HCT116 (cell line): ENCODE results near the gene ZNF236.

Experiments used
- EZH2 ChIP-seq: fragments of 200-600 bp; sonication (generic); IDR thresholded peaks from 2 replicates; pipeline ENCODE4 v1.6.1; 2017; ENCODE audit warnings: antibody characterized with exemption, mixed run types
- EZH2phosphoT487 ChIP-seq: fragments of 200-600 bp; IDR thresholded peaks from 2 replicates; pipeline ENCODE4 v1.6.1; 2018; ENCODE audit warnings: antibody characterized with exemption, borderline replicate concordance
- POLR2AphosphoS5 ChIP-seq: IDR thresholded peaks from 2 replicates; pipeline ENCODE4 v1.6.1; 2011; ENCODE audit warnings: mild to moderate bottlenecking, low read depth, low read length, moderate library complexity
- RAD21 ChIP-seq: IDR thresholded peaks from 2 replicates; pipeline ENCODE4 v1.6.1; 2012; ENCODE audit warnings: low read depth, mild to moderate bottlenecking
- REST ChIP-seq: IDR thresholded peaks from 2 replicates; pipeline ENCODE4 v1.6.1; 2012; ENCODE audit warnings: low read depth
- SP1 ChIP-seq: IDR thresholded peaks from 2 replicates; pipeline ENCODE4 v1.6.1; 2012; ENCODE audit warnings: low read depth
- ZNF274 ChIP-seq: fragments of 200-500 bp; sonication (Bioruptor generic); IDR thresholded peaks from 2 replicates; pipeline ENCODE4 v1.6.1; 2014; ENCODE audit warnings: mild to moderate bottlenecking, low read depth, low read length, inconsistent platforms
- TF ChIP-seq, protein P1 (sequence below), 3 experiments: fragments of 200-600 bp in 1 of 3; sonication (generic) in 1 of 3; IDR thresholded peaks in 2 of 3; conservative IDR thresholded peaks in 1 of 3; 2 replicates each; pipeline ENCODE4 v1.5.1; 2012 to 2017; ENCODE audit warnings: low read depth in 2 of 3, low read length in 2 of 3, antibody characterized with exemption in 1 of 3, borderline replicate concordance in 1 of 3, control low read depth in 1 of 3, mild to moderate bottlenecking in 1 of 3, mixed read lengths in 1 of 3, mixed run types in 1 of 3, moderate library complexity in 1 of 3; ENCODE audit not compliant: insufficient read depth in 1 of 3
- TF ChIP-seq, protein P2 (sequence below): IDR thresholded peaks from 2 replicates; pipeline ENCODE4 v1.6.1; 2012

- TF ChIP-seq SP1 (no peak), ZNF274 (no peak), EZH2phosphoT487 (no peak), REST (no peak), RAD21 (no peak), EZH2 (no peak), POLR2AphosphoS5 (no peak)
- TF ChIP-seq, protein P1, sequence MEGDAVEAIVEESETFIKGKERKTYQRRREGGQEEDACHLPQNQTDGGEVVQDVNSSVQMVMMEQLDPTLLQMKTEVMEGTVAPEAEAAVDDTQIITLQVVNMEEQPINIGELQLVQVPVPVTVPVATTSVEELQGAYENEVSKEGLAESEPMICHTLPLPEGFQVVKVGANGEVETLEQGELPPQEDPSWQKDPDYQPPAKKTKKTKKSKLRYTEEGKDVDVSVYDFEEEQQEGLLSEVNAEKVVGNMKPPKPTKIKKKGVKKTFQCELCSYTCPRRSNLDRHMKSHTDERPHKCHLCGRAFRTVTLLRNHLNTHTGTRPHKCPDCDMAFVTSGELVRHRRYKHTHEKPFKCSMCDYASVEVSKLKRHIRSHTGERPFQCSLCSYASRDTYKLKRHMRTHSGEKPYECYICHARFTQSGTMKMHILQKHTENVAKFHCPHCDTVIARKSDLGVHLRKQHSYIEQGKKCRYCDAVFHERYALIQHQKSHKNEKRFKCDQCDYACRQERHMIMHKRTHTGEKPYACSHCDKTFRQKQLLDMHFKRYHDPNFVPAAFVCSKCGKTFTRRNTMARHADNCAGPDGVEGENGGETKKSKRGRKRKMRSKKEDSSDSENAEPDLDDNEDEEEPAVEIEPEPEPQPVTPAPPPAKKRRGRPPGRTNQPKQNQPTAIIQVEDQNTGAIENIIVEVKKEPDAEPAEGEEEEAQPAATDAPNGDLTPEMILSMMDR (IDR thresholded peaks at IDR 0.05 in 2 of 3, conservative IDR thresholded peaks at IDR 0.05 in 1 of 3; ENCODE audit: borderline replicate concordance in 1 of 3, insufficient read depth in 1 of 3, low read depth in 2 of 3, low read length in 2 of 3): no peak
- TF ChIP-seq, protein P2, sequence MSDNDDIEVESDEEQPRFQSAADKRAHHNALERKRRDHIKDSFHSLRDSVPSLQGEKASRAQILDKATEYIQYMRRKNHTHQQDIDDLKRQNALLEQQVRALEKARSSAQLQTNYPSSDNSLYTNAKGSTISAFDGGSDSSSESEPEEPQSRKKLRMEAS: no peak
Observed at GRCh38 chr18:77015771-77016710, 193.7 kb downstream of the ZNF236 start.
